ENCODE measurements around the gene ADARB2.
"Not testable (repeated sequence)": the region's sequence is repeated elsewhere in the genome, so short reads cannot be mapped to it uniquely, and the experiment has no call there.

Gene ADARB2

GRCh38 chr10:1633783-1634182, 103.5 kb downstream of the ADARB2 start:
- no peak for DNase-seq

- no peak for DNase-seq
Observed at GRCh38 chr10:1632596-1632995, 104.7 kb downstream of the ADARB2 start.

GRCh38 chr10:1632141-1632540, 105.2 kb downstream of the ADARB2 start:
- no peak for DNase-seq

- DNase-seq: no peak
Observed at GRCh38 chr10:1631282-1631681, 106.0 kb downstream of the ADARB2 start.

GRCh38 chr10:1630304-1630703, 107.0 kb downstream of the ADARB2 start:
- DNase-seq: no peak

GRCh38 chr10:1629326-1630198, 107.8 kb downstream of the ADARB2 start:
- no peak for DNase-seq

- DNase-seq: no peak
Observed at GRCh38 chr10:1628757-1629156, 108.6 kb downstream of the ADARB2 start.

GRCh38 chr10:1627945-1628344, 109.4 kb downstream of the ADARB2 start:
- DNase-seq: no peak

- DNase-seq: no peak
Observed at GRCh38 chr10:1626835-1627234, 110.5 kb downstream of the ADARB2 start.

GRCh38 chr10:1626410-1626809, 110.9 kb downstream of the ADARB2 start:
- DNase-seq: no peak

- DNase-seq: no peak
Observed at GRCh38 chr10:1625731-1626130, 111.6 kb downstream of the ADARB2 start.

- DNase-seq: no peak
Observed at GRCh38 chr10:1625079-1625478, 112.2 kb downstream of the ADARB2 start.

GRCh38 chr10:1624240-1624639, 113.1 kb downstream of the ADARB2 start:
- DNase-seq: no peak

- no peak for DNase-seq
Observed at GRCh38 chr10:1620803-1621202, 116.5 kb downstream of the ADARB2 start.

GRCh38 chr10:1617376-1618317, 119.7 kb downstream of the ADARB2 start:
- DNase-seq: not testable (repeated sequence)

- not testable (repeated sequence) for DNase-seq
Observed at GRCh38 chr10:1616701-1617100, 120.6 kb downstream of the ADARB2 start.

- no peak for DNase-seq
Observed at GRCh38 chr10:1615186-1615954, 122.0 kb downstream of the ADARB2 start.

- DNase-seq: no peak
Observed at GRCh38 chr10:1613511-1613910, 123.8 kb downstream of the ADARB2 start.

- DNase-seq: no peak
Observed at GRCh38 chr10:1612908-1613307, 124.4 kb downstream of the ADARB2 start.

GRCh38 chr10:1611936-1612550, 125.3 kb downstream of the ADARB2 start:
- DNase-seq: peak; percentile 72

GRCh38 chr10:1610986-1611770, 126.1 kb downstream of the ADARB2 start:
- no peak for DNase-seq

- DNase-seq: peak; percentile 46
Observed at GRCh38 chr10:1609648-1609970, 127.7 kb downstream of the ADARB2 start.

Measured in NCI-H146 (cell line).